Activated CD4-positive, alpha-beta T cell treated with anti-CD3 and anti-CD28 coated beads, Interleukin-2, amount 50 U/mL, for 24 hours (primary cell): Measurements from ENCODE around the gene HMGCS1.
"Not testable (repeated sequence)": the region's sequence is repeated elsewhere in the genome, so short reads cannot be mapped to it uniquely, and the experiment has no call there.

Source experiments
- DNase-seq, 2 donors: peaks; one replicate each; pipeline ENCODE4 v3.0.0-alpha.2; 2020; ENCODE audit warnings: low read depth in 1 of 2, low spot score in 1 of 2

HMGCS1 gene

GRCh38 chr5:43274435-43275114 lies 38.6 kb downstream of the HMGCS1 start:
- DNase-seq, result no peak

- no peak for DNase-seq
Observed at GRCh38 chr5:43273552-43273951, 39.7 kb downstream of the HMGCS1 start.

GRCh38 chr5:43270645-43271044 lies 42.6 kb downstream of the HMGCS1 start:
- no peak for DNase-seq

- no peak for DNase-seq
Observed at GRCh38 chr5:43268188-43268820, 44.9 kb downstream of the HMGCS1 start.

GRCh38 chr5:43262269-43262668 lies 50.9 kb downstream of the HMGCS1 start:
- DNase-seq, result not testable (repeated sequence)

GRCh38 chr5:43258116-43258515 lies 55.1 kb downstream of the HMGCS1 start:
- no peak for DNase-seq

- DNase-seq, result no peak
Observed at GRCh38 chr5:43256261-43256966, 56.8 kb downstream of the HMGCS1 start.

- DNase-seq, result no peak
Observed at GRCh38 chr5:43255704-43256103, 57.5 kb downstream of the HMGCS1 start.

GRCh38 chr5:43251754-43252153 lies 61.5 kb downstream of the HMGCS1 start:
- DNase-seq, result no peak

GRCh38 chr5:43245724-43246385 lies 67.4 kb downstream of the HMGCS1 start:
- no peak for DNase-seq

- DNase-seq, result no peak
Observed at GRCh38 chr5:43244823-43245565, 68.2 kb downstream of the HMGCS1 start.

- no peak for DNase-seq
Observed at GRCh38 chr5:43243270-43243669, 69.9 kb downstream of the HMGCS1 start.

- DNase-seq, result no peak
Observed at GRCh38 chr5:43242196-43242595, 71.0 kb downstream of the HMGCS1 start.
